HEK293 (cell line): Measurements from ENCODE around the gene KLK2.

Experiments
- CTCF ChIA-PET: fragments of 350-600 bp; formaldehyde crosslinking; extraction: SDS; loops from one replicate; lab custom pipeline; 2021; ENCODE audit warnings: antibody characterized with exemption; lab: Yijun Ruan, JAX
- POLR2A ChIA-PET: fragments of 300-600 bp; formaldehyde crosslinking; extraction: SDS; loops from one replicate; lab custom pipeline; 2020; ENCODE audit warnings: antibody characterized with exemption, inconsistent platforms; lab: Yijun Ruan, JAX
- H3K27ac ChIP-seq: fragments of 200-500 bp; sonication (Bioruptor generic); 2 replicates; pipeline ENCODE4 v1.5.1; 2014; ENCODE audit warnings: low read depth, low read length, control low read depth, inconsistent platforms; ENCODE audit errors: extremely low read depth
- H3K36me3 ChIP-seq, 2 experiments: fragments of 200-500 bp in 1 of 2; sonication (Bioruptor generic) in 1 of 2; 1 replicate in 1 of 2; 2 replicates in 1 of 2; pipeline ENCODE4 v1.5.1; 2014 to 2017; ENCODE audit warnings: inconsistent platforms in 2 of 2, low read length in 2 of 2; ENCODE audit not compliant: control insufficient read depth in 2 of 2, insufficient read depth in 1 of 2
- H3K4me1 ChIP-seq: fragments of 200-500 bp; sonication (Bioruptor generic); 2 replicates; pipeline ENCODE4 v1.5.1; 2014; ENCODE audit warnings: mild to moderate bottlenecking, low read length, inconsistent platforms; ENCODE audit not compliant: control insufficient read depth, insufficient read depth
- H3K4me3 ChIP-seq: 2 replicates; pipeline ENCODE4 v1.5.1; 2011; ENCODE audit warnings: low read depth, mild to moderate bottlenecking, control low read depth, low read length, moderate library complexity
- H3K9me3 ChIP-seq: fragments of 200-500 bp; sonication (Bioruptor generic); 2 replicates; pipeline ENCODE4 v1.5.1; 2014; ENCODE audit warnings: low read depth, low read length, inconsistent platforms; ENCODE audit not compliant: control insufficient read depth, insufficient read depth
- GLIS2 ChIP-seq: fragments of 450-650 bp; formaldehyde crosslinking; IDR thresholded peaks from 2 replicates; pipeline ENCODE4 v1.5.1; 2016; ENCODE audit warnings: missing biosample characterization, missing genetic modification characterization
- IKZF3 ChIP-seq: fragments of 450-650 bp; IDR thresholded peaks from 2 replicates; pipeline ENCODE4 v1.5.0; 2018; ENCODE audit warnings: missing biosample characterization, mild to moderate bottlenecking, missing genetic modification characterization, moderate library complexity
- OSR2 ChIP-seq: fragments of 450-650 bp; formaldehyde crosslinking; IDR thresholded peaks from 2 replicates; pipeline ENCODE4 v1.5.1; 2016; ENCODE audit warnings: missing biosample characterization, missing genetic modification characterization
- RBAK ChIP-seq: fragments of 450-650 bp; formaldehyde crosslinking; IDR thresholded peaks from 2 replicates; pipeline ENCODE4 v1.5.1; 2016; ENCODE audit warnings: missing biosample characterization, missing genetic modification characterization
- SALL2 ChIP-seq: fragments of 450-650 bp; formaldehyde crosslinking; IDR thresholded peaks from 2 replicates; pipeline ENCODE4 v1.5.0; 2017; ENCODE audit warnings: missing biosample characterization, mild to moderate bottlenecking, missing genetic modification characterization, borderline replicate concordance
- YY2 ChIP-seq: fragments of 450-650 bp; formaldehyde crosslinking; IDR thresholded peaks from 2 replicates; pipeline ENCODE4 v1.5.1; 2016; ENCODE audit warnings: missing biosample characterization, missing genetic modification characterization
- ZEB2 ChIP-seq: fragments of 450-650 bp; formaldehyde crosslinking; IDR thresholded peaks from 2 replicates; pipeline ENCODE4 v1.5.1; 2016; ENCODE audit warnings: missing biosample characterization, missing genetic modification characterization
- ZFP37 ChIP-seq: fragments of 450-650 bp; formaldehyde crosslinking; IDR thresholded peaks from 2 replicates; pipeline ENCODE4 v1.5.1; 2016; ENCODE audit warnings: missing biosample characterization, missing genetic modification characterization
- ZNF132 ChIP-seq: fragments of 450-650 bp; formaldehyde crosslinking; IDR thresholded peaks from 2 replicates; pipeline ENCODE4 v1.5.1; 2017; ENCODE audit warnings: missing biosample characterization, missing genetic modification characterization, borderline replicate concordance
- ZNF174 ChIP-seq: fragments of 450-650 bp; formaldehyde crosslinking; IDR thresholded peaks from 2 replicates; pipeline ENCODE4 v1.5.0; 2017; ENCODE audit warnings: missing biosample characterization, mild to moderate bottlenecking, missing genetic modification characterization
- ZNF23 ChIP-seq: fragments of 450-650 bp; formaldehyde crosslinking; IDR thresholded peaks from 2 replicates; pipeline ENCODE4 v1.5.1; 2016; ENCODE audit warnings: missing biosample characterization, missing genetic modification characterization, borderline replicate concordance
- ZNF324 ChIP-seq: fragments of 450-650 bp; formaldehyde crosslinking; IDR thresholded peaks from 2 replicates; pipeline ENCODE4 v1.5.1; 2016; ENCODE audit warnings: missing biosample characterization, missing genetic modification characterization
- ZNF501 ChIP-seq: fragments of 450-650 bp; formaldehyde crosslinking; IDR thresholded peaks from 2 replicates; pipeline ENCODE4 v1.5.1; 2016; ENCODE audit warnings: missing biosample characterization, missing genetic modification characterization
- ZNF600 ChIP-seq: fragments of 450-650 bp; formaldehyde crosslinking; IDR thresholded peaks from 2 replicates; pipeline ENCODE4 v1.5.1; 2016; ENCODE audit warnings: missing biosample characterization, missing genetic modification characterization
- ZNF624 ChIP-seq: fragments of 450-650 bp; formaldehyde crosslinking; IDR thresholded peaks from 2 replicates; pipeline ENCODE4 v1.5.1; 2017; ENCODE audit warnings: missing biosample characterization, missing genetic modification characterization
- ZNF629 ChIP-seq: fragments of 450-650 bp; formaldehyde crosslinking; IDR thresholded peaks from 2 replicates; pipeline ENCODE4 v1.5.1; 2017; ENCODE audit warnings: missing biosample characterization, missing genetic modification characterization
- ZNF654 ChIP-seq: fragments of 450-650 bp; formaldehyde crosslinking; IDR thresholded peaks from 2 replicates; pipeline ENCODE4 v1.5.1; 2016; ENCODE audit warnings: low read depth, missing biosample characterization, missing genetic modification characterization
- ZNF664 ChIP-seq: fragments of 450-650 bp; formaldehyde crosslinking; IDR thresholded peaks from 2 replicates; pipeline ENCODE4 v1.5.1; 2016; ENCODE audit warnings: missing biosample characterization, missing genetic modification characterization
- ZNF747 ChIP-seq: fragments of 450-650 bp; formaldehyde crosslinking; IDR thresholded peaks from 2 replicates; pipeline ENCODE4 v1.5.1; 2016; ENCODE audit warnings: missing biosample characterization, missing genetic modification characterization
- ZNF768 ChIP-seq: fragments of 450-650 bp; formaldehyde crosslinking; IDR thresholded peaks from 2 replicates; pipeline ENCODE4 v1.5.1; 2018; ENCODE audit warnings: missing biosample characterization, mild to moderate bottlenecking, missing genetic modification characterization
- ZNF830 ChIP-seq: fragments of 450-650 bp; IDR thresholded peaks from 2 replicates; pipeline ENCODE4 v1.5.0; 2018; ENCODE audit warnings: missing biosample characterization, missing genetic modification characterization, low read depth, mild to moderate bottlenecking, moderate library complexity
- TF ChIP-seq, protein P1 (sequence below): fragments of 450-650 bp; formaldehyde crosslinking; IDR thresholded peaks from 2 replicates; pipeline ENCODE4 v1.5.1; 2016; ENCODE audit warnings: missing biosample characterization, missing genetic modification characterization
- TF ChIP-seq, protein P2 (sequence below): fragments of 450-650 bp; formaldehyde crosslinking; IDR thresholded peaks from 2 replicates; pipeline ENCODE4 v1.5.1; 2017; ENCODE audit warnings: missing biosample characterization, missing genetic modification characterization
- TF ChIP-seq, protein P3 (sequence below): fragments of 450-650 bp; formaldehyde crosslinking; IDR thresholded peaks from 2 replicates; pipeline ENCODE4 v1.5.1; 2017; ENCODE audit warnings: missing biosample characterization, mild to moderate bottlenecking, missing genetic modification characterization, moderate library complexity

The KLK2 gene

DNA sequence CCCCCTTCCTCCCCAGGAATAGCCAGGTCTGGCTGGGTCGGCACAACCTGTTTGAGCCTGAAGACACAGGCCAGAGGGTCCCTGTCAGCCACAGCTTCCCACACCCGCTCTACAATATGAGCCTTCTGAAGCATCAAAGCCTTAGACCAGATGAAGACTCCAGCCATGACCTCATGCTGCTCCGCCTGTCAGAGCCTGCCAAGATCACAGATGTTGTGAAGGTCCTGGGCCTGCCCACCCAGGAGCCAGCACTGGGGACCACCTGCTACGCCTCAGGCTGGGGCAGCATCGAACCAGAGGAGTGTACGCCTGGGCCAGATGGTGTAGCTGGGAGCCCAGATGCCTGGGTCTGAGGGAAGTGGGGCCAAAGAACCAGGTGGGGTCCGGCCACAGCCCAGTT is 3.2 kb downstream of the KLK2 start:
- H3K27ac ChIP-seq: no peak overlapping the region
- POLR2A ChIA-PET: no interaction called here
- H3K4me1 ChIP-seq: no peaks in the 10 kb centered on the region
- CTCF ChIA-PET: interaction anchor here (0.9 kb wide), 1 partner anchor 29 kb away, joined by 5 read pairs; no protein-coding TSS in a partner anchor
- TF ChIP-seq ZEB2 (tag by site-specific recombination) (no peak), IKZF3 (tag by site-specific recombination) (no peak), ZNF768 (tag by site-specific recombination) (no peak), ZNF501 (tag by site-specific recombination) (no peak), YY2 (tag by site-specific recombination) (no peak), ZNF324 (tag by site-specific recombination) (no peak), ZNF830 (tag by site-specific recombination) (no peak)
- TF ChIP-seq, protein P1, sequence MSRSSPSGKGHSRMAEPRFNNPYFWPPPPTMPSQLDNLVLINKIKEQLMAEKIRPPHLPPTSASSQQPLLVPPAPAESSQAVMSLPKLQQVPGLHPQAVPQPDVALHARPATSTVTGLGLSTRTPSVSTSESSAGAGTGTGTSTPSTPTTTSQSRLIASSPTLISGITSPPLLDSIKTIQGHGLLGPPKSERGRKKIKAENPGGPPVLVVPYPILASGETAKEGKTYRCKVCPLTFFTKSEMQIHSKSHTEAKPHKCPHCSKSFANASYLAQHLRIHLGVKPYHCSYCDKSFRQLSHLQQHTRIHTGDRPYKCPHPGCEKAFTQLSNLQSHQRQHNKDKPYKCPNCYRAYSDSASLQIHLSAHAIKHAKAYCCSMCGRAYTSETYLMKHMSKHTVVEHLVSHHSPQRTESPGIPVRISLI (tag by site-specific recombination): no peak
- TF ChIP-seq, protein P2, sequence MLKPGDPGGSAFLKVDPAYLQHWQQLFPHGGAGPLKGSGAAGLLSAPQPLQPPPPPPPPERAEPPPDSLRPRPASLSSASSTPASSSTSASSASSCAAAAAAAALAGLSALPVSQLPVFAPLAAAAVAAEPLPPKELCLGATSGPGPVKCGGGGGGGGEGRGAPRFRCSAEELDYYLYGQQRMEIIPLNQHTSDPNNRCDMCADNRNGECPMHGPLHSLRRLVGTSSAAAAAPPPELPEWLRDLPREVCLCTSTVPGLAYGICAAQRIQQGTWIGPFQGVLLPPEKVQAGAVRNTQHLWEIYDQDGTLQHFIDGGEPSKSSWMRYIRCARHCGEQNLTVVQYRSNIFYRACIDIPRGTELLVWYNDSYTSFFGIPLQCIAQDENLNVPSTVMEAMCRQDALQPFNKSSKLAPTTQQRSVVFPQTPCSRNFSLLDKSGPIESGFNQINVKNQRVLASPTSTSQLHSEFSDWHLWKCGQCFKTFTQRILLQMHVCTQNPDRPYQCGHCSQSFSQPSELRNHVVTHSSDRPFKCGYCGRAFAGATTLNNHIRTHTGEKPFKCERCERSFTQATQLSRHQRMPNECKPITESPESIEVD: no peak
- TF ChIP-seq, all 188 proteins: peak for 0
- H3K4me3 ChIP-seq: no peak overlapping the region
- no peaks in the 10 kb centered on the region for H3K9me3 ChIP-seq
- no peaks in the 10 kb centered on the region for H3K36me3 ChIP-seq

DNA sequence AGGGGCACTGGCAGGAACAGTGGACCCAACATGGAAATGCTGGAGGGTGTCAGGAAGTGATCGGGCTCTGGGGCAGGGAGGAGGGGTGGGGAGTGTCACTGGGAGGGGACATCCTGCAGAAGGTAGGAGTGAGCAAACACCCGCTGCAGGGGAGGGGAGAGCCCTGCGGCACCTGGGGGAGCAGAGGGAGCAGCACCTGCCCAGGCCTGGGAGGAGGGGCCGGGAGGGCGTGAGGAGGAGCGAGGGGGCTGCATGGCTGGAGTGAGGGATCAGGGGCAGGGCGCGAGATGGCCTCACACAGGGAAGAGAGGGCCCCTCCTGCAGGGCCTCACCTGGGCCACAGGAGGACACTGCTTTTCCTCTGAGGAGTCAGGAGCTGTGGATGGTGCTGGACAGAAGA is 4.1 kb downstream of the KLK2 start:
- Histone ChIP-seq H3K4me1 (no peaks in the 10 kb centered on the region), H3K9me3 (no peaks in the 10 kb centered on the region), H3K4me3 (no peak overlapping the region), H3K27ac (no peak overlapping the region), H3K36me3 (no peaks in the 10 kb centered on the region)
- ChIA-PET CTCF (no interaction called here), POLR2A (no interaction called here)
- TF ChIP-seq ZNF23 (tag by site-specific recombination): no peak
- no peak for TF ChIP-seq ZNF174 (tag by site-specific recombination)
- TF ChIP-seq ZNF654 (tag by site-specific recombination): no peak
- no peak for TF ChIP-seq ZNF629 (tag by site-specific recombination)
- TF ChIP-seq ZNF501 (tag by site-specific recombination): no peak
- TF ChIP-seq SALL2 (tag by site-specific recombination): no peak

DNA sequence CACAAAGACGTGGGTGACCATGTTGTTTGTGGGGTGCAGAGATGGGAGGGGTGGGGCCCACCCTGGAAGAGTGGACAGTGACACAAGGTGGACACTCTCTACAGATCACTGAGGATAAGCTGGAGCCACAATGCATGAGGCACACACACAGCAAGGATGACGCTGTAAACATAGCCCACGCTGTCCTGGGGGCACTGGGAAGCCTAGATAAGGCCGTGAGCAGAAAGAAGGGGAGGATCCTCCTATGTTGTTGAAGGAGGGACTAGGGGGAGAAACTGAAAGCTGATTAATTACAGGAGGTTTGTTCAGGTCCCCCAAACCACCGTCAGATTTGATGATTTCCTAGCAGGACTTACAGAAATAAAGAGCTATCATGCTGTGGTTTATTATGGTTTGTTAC is 5.6 kb downstream of the KLK2 start:
- no peaks in the 10 kb centered on the region for H3K36me3 ChIP-seq
- CTCF ChIA-PET: interaction anchor here (0.6 to 0.9 kb wide), 4 partner anchors 20 to 342 kb away, joined by 3 to 5 read pairs (median 4); no protein-coding TSS in a partner anchor
- TF ChIP-seq ZFP37 (tag by site-specific recombination): no peak
- no peak for TF ChIP-seq RBAK (tag by site-specific recombination)
- TF ChIP-seq OSR2 (tag by site-specific recombination): no peak
- no peak for TF ChIP-seq ZNF624
- no peak for TF ChIP-seq ZNF600 (tag by site-specific recombination)
- TF ChIP-seq ZNF132 (tag by site-specific recombination): no peak
- TF ChIP-seq, protein P3, sequence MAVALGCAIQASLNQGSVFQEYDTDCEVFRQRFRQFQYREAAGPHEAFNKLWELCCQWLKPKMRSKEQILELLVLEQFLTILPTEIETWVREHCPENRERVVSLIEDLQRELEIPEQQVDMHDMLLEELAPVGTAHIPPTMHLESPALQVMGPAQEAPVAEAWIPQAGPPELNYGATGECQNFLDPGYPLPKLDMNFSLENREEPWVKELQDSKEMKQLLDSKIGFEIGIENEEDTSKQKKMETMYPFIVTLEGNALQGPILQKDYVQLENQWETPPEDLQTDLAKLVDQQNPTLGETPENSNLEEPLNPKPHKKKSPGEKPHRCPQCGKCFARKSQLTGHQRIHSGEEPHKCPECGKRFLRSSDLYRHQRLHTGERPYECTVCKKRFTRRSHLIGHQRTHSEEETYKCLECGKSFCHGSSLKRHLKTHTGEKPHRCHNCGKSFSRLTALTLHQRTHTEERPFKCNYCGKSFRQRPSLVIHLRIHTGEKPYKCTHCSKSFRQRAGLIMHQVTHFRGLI: no peak
- TF ChIP-seq ZNF747 (tag by site-specific recombination): no peak
- TF ChIP-seq GLIS2 (tag by site-specific recombination): no peak
- TF ChIP-seq ZNF664 (tag by site-specific recombination): no peak
- TF ChIP-seq, all 188 proteins: peak for 0
- Histone ChIP-seq H3K4me1 (no peaks in the 10 kb centered on the region), H3K4me3 (no peak overlapping the region), H3K27ac (no peak overlapping the region), H3K9me3 (no peaks in the 10 kb centered on the region)
- POLR2A ChIA-PET: no interaction called here
